COR-L47 (cell line): ENCODE data around the gene C1QTNF7.
A peak's percentile ranks its signal among the peaks of the same experiment; 100 is the strongest.

Source experiments
- DNase-seq: peaks from one replicate; lab custom pipeline; 2025; lab: John Stamatoyannopoulos, UW

The C1QTNF7 gene

DNA sequence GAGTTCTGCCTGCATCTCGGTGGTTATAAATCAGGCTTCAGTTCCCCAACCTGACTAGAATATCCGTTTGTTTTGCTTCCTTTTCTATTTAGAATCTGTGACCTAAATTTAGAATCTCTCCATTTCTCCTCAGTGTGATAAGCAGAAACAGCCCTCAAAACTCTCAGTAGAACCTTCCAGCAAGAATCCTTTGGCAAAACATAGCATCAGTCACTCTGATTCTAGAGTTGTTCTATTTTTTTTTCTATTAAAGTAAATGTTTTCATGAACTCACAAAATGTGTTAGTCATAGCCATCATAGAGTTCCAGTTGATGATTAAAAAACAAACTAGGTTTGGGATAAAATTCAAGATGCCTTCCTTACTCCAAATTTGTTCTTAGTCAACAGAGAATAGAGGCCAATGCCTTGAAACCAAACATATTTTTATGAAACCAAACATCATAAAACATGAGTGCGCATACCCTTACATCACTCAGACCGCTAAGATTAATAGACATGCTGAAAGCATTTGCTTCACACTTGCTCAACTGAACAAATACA lies 13.2 kb upstream of the C1QTNF7 start:
- no peak for DNase-seq

DNA sequence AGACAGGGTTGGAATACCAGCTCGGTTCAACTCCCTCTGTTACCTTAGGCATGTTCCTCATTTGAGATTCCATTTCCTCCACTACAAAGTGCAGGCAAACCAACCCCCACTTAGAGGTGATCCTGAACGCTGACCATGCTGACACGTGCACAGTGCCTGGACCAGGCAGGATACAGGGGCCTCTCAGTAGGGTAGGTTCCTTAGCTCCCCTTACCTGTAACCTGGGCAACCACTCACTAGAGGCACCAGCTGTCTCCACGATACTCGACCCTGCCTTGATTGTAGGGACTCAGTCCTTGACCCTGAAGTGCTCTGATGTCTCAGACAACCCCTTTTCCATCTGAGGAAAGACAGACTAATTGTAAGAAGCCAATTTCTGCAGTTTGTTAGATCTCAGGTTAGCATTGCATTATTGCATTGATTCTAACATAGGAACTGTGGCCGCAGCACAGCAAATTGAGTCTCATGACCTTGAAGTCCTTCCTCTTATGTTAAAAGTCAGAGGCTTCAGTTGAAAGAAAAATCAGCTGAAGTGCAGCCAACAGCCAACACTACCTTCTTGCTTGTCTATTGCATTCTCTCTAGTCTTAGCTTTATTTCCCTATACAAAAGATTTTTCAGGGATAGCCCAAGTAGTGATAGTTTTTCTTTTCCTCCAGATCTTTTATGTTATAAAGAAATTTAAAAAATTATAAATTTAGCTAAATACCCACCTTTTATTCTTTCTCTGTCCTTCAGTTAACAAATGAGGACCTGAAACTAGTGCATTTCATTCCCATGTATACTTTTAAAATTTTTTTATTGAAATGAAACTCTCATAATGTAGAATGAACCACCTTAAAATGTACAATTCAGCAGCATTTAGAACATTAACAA lies 11.2 kb upstream of the C1QTNF7 start:
- no peak for DNase-seq

DNA sequence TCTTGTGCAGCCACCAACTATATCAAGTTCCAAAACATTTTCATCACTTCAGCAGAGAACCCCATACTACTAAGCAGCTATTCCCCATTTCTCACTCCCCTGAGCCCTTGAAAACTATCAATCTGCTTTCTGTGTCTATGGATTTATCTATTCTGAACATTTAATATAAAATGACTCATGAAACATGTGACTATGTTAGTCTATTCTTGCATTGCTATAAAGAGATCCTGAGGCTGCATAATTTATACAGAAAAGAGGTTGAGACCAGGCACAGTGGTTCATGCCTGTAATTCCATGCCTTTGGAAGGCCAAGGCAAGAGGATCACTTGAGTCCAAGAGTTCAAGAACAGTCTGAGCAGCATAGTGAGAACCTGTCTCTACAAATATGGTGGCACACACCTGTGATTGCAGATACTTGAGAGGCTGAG lies 10.6 kb upstream of the C1QTNF7 start:
- DNase-seq: no peak

DNA sequence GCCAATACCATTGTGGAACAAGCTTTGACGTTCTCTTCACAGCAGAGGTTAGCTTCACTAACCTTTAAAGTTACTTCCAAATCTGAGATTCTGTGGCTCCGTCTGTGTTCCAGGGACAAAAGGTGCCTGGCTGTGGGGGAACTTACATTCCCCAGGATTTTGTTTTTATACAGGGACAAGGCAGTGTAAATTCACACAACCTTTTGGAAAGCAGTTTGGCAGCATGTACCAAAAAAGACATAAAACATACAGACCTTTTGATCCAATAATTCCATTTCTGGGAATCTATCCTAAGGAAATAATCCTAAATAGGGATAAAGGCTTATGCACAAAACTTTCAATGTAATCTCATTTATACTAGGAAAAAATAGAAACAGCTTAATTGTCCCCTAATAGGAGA lies 8.9 kb upstream of the C1QTNF7 start:
- no peak for DNase-seq

DNA sequence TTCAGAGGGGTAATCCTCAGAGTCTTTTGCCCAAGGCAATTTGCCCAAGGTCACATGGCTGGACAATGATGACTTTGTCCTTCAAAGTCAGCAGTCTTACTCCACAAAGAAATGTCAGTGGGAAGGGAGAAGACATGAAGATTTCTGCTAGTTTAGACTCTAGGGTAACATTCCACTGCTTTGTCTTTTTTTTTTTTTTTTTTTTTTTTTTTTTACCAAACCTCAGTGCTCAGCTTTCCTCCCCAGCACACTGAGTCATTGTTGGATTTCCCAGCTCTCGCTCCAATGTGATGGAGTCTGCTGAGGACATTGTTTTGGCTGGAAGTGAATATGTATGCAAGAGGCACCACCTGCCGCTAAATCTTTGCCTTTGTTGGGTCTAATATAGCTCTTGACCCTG lies 7.2 kb upstream of the C1QTNF7 start:
- DNase-seq: no peak

DNA sequence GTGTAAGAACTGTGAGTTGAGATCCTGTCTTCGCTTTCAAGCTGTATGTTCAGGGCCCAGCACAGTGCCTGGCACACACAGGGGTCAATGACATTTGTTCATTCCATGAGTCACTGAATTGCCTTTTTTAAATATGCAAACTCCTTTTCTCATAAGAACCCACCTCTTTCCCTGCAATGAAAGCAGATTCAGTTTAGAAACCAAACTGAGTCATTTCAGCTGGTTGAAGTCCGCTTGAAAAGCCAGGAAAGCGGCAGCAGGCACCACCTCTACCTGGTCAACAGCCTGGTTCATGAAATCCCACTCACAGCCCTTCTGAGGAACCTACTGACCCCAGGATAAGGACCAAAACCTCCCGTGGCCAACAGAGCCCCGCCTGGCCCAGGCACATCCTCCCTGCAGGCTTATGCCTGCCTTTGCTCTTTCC lies 4.5 kb upstream of the C1QTNF7 start:
- no peak for DNase-seq

DNA sequence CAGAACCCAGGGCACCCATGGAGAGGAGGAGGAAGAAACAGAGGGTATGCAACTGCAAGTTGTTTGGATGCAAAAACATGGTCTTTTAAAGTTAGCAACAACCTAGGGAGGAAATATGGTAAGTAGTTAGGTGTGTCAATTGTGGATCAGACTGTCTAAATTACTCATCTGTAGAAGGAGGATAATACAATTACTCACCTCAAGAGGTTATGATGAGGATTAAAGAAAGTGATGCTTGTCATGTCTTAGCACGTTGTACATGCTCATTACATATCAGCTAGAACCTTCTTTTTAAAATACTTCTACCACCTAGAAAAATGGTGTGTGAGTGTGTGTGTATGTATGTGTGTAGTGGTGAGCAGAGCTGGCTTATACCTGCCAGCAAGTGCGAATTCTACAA lies 2.3 kb upstream of the C1QTNF7 start:
- no peak for DNase-seq

DNA sequence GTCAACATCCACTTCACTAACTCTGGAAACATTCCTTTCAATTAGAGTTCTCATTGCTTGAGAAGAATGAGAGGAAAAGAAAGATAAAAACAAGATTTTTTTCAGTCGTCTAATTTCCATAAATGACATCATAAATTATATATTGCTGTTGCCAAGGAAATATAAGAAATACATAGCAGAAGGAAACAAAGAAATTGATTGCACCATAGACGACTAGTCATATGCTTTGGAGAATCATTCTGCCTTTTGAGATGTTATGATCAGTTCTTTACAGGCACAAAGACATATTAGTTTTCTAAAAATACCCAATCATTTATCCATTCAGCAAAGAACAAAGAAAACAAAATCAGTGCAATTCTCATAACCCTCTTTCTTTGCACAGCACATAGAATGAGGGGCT lies 672 bp upstream of the C1QTNF7 start:
- no peak for DNase-seq

DNA sequence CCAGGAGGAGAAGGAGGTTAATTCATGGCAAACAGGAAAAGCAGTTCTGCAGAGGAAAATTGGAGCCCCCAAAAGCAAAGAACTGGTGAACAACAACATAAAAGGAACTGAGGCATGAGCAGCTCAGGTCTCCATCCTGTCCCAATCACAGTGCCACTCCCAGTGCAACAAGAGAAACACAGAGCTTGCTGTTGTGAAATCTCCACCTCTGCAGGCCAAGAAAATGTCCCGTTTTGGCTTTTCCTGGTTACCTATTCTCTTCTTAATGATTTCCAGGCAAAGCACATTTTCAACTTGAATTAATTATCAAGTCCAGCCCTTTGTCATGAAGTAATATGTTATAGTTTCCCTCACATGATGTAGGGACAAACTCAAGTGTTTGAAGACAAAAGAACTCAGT lies 778 bp downstream of the C1QTNF7 start:
- no peak for DNase-seq

DNA sequence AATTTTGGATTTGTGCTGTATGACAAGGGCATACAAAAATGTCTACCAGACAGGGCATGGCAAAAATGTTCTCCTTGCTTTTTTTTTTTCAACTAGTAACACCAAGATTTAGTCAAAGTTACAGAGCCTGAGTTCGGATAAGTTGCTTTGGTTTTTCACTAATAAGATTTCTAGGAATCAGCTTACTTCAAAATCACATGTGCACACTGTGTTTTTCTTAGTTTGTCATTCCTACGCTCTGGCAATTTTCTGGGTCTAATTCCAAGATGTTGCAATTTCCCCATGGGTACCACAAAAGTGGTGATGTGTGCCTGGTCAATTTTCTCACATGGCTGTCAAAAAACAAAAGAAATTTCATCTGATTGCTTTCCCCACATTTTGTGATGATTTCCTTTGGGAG lies 6.3 kb downstream of the C1QTNF7 start:
- no peak for DNase-seq

DNA sequence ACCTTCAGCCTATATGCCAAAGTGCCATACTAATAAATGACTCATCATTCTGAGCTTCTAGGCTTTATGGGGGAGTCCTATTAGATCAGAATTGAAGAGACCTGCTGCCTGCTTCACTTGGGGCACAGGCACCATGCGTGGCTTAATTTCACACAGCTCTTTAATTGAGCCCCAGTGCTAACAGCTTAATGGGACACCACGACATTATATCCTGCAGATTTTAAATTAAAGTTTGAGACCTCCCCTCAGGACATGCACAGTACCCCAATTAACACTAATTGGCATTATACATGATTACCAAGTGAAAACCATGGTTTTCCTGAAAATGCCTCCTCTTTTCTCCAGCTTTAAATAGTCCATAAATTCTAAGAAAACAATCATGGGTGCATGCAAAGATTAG lies 6.8 kb downstream of the C1QTNF7 start:
- no peak for DNase-seq

DNA sequence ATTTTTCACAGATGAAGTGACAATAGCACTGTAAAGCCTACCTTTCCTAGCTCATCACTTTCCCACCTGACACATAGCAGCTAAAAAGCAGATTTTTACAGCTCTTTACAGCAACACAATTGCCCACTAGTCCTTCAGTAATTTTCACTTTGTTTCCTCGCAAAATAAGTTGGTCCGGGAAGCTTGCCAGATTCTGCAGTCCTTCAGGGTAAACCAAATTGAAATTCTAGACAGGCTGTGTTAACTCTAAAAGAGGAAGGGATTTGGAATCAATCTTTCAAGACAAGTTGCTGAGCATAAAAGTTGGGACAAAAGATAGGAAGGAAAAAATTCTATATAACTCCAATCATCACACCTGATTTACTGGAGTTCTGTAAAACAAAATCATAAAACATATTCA lies 8.7 kb downstream of the C1QTNF7 start:
- DNase-seq: peak; percentile 1

DNA sequence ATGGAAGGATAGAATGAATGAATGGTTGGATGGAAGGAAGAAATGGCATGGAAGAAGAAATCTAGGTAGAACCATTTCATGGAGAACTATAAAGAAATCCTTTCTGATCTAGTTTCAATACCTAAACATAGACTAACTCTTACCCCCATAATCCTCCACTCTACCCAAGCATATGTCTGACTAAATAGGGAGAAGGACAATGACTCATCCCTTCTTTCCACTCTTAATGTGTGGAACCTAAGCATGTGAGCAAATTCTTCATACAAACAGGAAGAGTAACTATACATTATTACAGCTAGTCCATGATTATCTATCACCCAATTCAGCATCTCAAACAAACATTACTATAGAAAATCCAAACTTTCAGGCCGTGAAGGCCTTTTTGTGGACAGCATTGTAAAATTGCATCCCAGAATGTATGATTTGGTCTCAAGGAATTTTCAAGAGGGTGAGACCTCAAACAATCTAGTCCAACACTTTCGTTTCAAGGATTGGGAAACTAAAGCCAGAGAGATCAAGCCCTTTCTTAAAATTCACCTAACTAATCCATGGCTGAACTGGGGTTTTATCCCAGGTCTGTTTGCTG lies 11.2 kb downstream of the C1QTNF7 start:
- no peak for DNase-seq

DNA sequence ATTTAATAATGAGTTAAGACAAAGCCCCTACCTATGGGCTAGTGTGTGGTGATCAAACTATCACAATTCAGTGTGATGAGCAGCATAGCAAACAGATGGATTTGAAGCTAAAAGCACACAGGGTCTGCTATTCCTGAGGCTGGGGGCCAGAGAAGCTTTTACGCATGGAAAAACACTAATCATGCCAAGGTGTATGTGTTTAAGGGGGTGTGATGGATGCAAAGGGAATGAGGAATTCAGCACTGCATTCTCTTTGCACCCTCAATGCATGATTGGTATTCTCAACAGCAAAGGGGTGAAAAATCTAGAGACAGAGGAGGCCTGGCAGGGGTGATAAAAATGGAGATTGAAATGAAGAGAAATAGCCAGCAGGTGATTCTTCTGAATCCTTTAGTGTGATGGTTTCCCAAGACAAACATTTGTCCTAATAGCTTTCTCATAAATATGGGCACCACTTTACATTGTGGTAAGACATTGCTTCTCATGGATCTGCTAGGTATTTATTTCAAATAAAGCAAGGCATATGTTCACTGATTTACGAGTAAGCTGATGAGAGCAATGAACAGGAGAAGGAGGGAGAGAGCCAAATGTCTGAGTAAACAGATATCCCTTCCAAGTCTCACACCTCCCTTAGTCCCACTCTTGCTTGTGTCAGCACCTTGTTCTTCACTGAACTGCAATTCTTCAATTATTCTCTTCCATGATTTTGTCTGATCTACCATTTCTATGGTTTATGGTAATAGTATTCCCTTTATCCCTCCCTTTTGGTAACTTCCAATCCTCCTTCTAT lies 15.7 kb downstream of the C1QTNF7 start:
- DNase-seq: no peak

DNA sequence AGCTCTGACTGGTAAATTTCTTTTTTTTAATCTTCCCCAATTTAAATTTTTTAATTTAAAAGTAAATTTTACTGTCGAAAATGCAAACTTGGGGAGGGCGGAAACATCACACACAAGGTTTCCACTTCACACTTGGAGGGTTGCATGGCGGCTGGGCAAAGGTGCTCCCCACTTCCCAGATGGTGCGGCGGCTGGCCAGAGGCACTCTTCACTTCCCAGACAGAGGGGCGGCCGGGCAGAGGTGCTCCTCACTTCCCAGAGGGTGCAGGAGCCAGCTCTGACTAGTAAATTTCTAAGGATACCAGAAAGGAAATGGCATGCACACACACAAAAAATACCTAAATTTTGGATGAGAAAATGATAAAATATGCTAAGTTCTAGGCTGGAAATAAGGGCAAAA lies 16.4 kb downstream of the C1QTNF7 start:
- no peak for DNase-seq

DNA sequence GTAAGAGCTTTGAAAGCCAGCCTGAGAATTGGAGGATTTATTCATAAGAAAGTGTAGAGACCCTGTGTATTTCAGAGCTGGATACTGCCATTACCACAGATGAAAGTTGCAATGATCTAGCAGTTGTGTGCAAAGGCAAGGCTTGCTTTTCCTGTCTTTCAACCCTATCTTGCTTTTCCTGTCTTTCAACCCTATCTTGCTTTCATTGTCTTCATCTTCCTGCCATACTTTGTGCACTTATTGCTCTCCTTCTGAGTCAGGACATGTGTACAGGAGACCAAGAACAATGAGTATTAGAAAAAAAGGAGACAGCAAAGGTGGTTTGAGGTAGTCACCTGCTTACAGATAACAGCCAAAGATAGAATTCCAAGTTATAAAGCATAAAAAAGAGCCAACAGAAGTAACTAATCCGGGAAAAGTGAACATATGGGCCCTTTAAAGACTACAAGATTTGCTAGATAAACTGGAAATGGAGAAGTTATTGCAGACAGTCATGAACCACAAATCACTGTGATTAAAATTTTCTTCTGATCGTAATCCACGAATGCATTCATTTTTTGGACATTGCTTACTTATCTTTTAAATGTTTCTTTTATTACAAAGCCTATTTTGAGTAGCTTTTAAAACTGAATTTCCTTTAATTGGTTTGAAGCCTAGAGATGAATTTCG lies 17.2 kb downstream of the C1QTNF7 start:
- no peak for DNase-seq

DNA sequence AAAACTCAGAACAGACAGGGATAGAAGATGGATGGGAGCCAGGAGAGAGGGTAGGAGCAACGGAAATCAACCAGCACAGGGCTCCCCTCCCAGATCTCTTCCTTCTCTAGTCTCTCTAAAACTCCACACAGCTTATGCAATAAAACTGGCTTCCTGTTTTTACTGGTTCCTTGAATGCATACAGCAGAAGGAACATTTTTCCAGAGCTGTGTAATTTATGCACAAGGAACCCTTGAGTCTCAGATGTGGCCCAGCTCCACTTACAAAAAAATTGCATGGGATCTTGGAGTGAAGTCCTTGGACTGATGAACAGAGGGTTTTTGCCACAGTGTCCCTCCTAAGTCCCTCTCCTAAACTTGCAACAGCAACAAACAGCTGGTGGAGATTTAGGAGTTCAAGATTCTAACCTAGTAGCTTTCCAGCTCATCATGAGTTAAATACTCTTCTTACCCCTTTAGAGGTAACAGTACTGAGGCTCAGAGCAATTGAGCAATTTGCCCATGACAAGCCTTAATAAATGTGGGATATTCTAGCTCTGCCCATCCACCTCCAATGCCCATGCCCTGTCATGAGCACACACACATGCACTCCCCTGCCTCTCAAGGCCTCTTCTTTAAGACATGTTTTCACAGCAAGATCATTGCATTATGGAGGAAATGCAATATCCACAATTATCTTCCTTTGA lies 23.5 kb downstream of the C1QTNF7 start:
- DNase-seq: no peak

DNA sequence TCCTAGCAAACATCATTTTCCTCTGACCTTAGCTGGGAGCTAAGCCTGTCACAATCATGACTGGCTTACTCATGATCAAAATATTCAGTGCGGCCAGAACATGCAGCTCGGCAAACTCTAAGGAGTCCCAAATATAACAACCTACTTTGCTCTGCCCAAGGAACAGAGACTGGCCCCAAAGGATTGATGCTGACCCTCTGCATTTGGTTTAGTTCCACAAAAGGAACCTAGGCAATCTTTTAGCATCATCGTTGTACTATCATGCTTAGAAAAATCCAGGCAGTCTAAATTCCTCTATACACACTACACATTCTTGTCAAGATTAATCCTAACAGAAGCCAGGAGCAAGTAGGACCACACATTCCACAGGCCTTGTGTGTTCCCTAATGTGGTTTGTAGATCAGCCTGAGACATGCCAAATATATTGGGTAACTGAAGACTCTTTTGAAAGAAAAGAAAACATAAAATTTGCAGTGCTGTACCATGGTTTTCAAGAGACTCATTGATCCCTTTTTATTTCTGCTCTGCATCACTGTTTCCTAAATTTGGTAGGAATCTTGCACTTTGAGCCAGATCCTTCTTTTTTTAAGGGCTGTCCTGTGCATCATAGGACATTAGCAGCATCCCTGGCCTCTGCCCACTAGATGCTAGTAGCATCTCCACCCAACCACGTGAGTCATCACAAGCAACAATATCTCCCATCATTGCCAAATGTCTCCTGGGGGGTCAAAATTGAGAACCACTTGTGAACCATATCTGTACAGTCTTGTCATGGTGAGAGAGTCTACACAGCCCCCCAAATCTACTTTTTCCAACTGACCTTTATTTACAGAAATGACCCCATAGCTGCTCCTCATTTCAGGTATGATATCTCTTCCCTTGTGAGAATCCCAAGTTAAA lies 24.3 kb downstream of the C1QTNF7 start:
- no peak for DNase-seq

DNA sequence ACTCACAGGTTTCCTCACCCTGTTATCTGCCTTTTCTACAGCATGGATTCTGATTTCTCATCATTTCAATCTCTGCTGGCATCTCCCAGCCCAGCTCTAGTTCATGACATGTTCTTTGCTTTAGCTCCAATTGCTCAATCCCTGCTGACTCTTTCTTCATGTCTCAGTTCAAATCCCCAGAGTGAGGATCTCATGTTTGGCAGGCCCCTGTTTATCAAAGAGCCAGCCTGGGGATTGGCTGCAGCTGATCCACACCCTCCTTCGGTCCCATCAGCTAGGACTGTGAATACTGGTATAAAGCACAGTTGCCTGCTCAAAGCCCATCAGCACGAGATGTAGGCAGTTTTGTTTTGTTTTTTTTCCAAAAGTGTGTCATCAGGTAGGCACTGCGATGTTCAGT lies 27.5 kb downstream of the C1QTNF7 start:
- no peak for DNase-seq

DNA sequence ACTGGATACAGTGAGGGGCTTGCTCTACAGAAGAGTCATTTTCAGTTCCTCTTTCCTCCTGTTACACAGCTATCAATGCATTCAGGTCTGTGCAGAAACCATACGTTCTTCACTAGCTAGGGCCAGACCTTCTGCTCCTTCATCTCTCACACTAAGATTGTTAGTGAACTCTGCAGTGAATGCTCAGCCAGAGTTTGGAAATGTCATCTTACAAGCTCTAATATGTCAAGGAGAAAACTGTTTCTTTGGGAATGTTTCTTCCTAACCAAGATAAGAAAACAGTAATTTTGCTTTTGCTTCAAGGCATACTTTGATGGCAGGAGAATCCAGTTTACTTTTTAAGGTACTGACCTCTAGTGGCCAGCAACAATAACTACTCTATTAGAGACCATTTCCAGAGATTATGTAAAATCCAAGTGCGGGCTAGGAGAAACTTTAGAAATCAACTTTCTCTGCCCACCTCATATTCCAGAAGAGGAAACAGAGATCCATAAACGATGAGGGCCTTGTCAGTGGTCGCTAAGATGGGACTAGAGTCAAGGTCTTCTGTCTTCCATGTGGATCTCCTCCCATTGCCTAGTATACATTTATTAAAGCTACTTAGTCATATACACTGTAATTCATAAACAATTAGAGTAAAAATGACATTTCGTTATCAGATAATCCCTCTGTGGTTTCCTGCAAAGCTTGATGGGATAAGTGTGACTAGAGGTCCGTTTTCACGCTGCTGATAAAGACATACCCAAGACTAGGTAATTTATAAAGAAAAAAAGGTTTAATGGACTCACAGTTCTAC lies 29.8 kb downstream of the C1QTNF7 start:
- peak; percentile 7 for DNase-seq
